HEK293 (cell line): ENCODE results near the gene IFFO2.
A peak's percentile ranks its signal among the peaks of the same experiment; 100 is the strongest.

Source experiments
- KLF1 ChIP-seq: fragments of 450-650 bp; formaldehyde crosslinking; IDR thresholded peaks from 2 replicates; pipeline ENCODE4 v1.5.1; 2016; ENCODE audit warnings: missing biosample characterization, missing genetic modification characterization
- MZF1 ChIP-seq: fragments of 450-650 bp; formaldehyde crosslinking; IDR thresholded peaks from 2 replicates; pipeline ENCODE4 v1.5.1; 2017; ENCODE audit warnings: missing biosample characterization, missing genetic modification characterization, borderline replicate concordance
- PRDM2 ChIP-seq: fragments of 450-650 bp; formaldehyde crosslinking; IDR thresholded peaks from 2 replicates; pipeline ENCODE4 v1.5.1; 2016; ENCODE audit warnings: missing biosample characterization, missing genetic modification characterization, borderline replicate concordance
- SETDB1 ChIP-seq: IDR thresholded peaks from one replicate; pipeline ENCODE4 v1.6.1; 2017; ENCODE audit warnings: mild to moderate bottlenecking, low read length, moderate library complexity, mixed read lengths; ENCODE audit not compliant: insufficient read length
- ZBTB1 ChIP-seq: fragments of 450-650 bp; formaldehyde crosslinking; IDR thresholded peaks from 2 replicates; pipeline ENCODE4 v1.5.1; 2016; ENCODE audit warnings: missing biosample characterization, missing genetic modification characterization
- ZBTB7A ChIP-seq: fragments of 450-650 bp; formaldehyde crosslinking; IDR thresholded peaks from 2 replicates; pipeline ENCODE4 v1.5.1; 2016; ENCODE audit warnings: low read depth, missing biosample characterization, missing genetic modification characterization
- ZFP69B ChIP-seq: fragments of 450-650 bp; formaldehyde crosslinking; IDR thresholded peaks from 2 replicates; pipeline ENCODE4 v1.5.1; 2016; ENCODE audit warnings: missing biosample characterization, missing genetic modification characterization
- ZIC2 ChIP-seq: fragments of 450-650 bp; formaldehyde crosslinking; IDR thresholded peaks from 2 replicates; pipeline ENCODE4 v1.5.1; 2016; ENCODE audit warnings: missing biosample characterization, missing genetic modification characterization
- ZNF19 ChIP-seq: fragments of 450-650 bp; formaldehyde crosslinking; IDR thresholded peaks from 2 replicates; pipeline ENCODE4; 2016; ENCODE audit warnings: missing biosample characterization, missing genetic modification characterization, low read depth
- ZNF311 ChIP-seq: fragments of 450-650 bp; formaldehyde crosslinking; IDR thresholded peaks from 2 replicates; pipeline ENCODE4 v1.5.1; 2017; ENCODE audit warnings: missing biosample characterization, missing genetic modification characterization, borderline replicate concordance
- ZNF596 ChIP-seq: fragments of 450-650 bp; IDR thresholded peaks from 2 replicates; pipeline ENCODE4 v1.5.0; 2018; ENCODE audit warnings: missing biosample characterization, mild to moderate bottlenecking, missing genetic modification characterization, moderate library complexity
- ZNF791 ChIP-seq: fragments of 450-650 bp; formaldehyde crosslinking; IDR thresholded peaks from 2 replicates; pipeline ENCODE4 v1.5.1; 2016; ENCODE audit warnings: missing biosample characterization, missing genetic modification characterization
- ZSCAN5A ChIP-seq: fragments of 450-650 bp; formaldehyde crosslinking; IDR thresholded peaks from 2 replicates; pipeline ENCODE4 v1.5.1; 2016; ENCODE audit warnings: missing biosample characterization, missing genetic modification characterization
- TF ChIP-seq, protein P1 (sequence below): fragments of 450-650 bp; formaldehyde crosslinking; IDR thresholded peaks from 2 replicates; pipeline ENCODE4 v1.5.1; 2016; ENCODE audit warnings: missing biosample characterization, missing genetic modification characterization
- TF ChIP-seq, protein P2 (sequence below): fragments of 450-650 bp; formaldehyde crosslinking; IDR thresholded peaks from 2 replicates; pipeline ENCODE4 v1.5.1; 2017; ENCODE audit warnings: missing biosample characterization, missing genetic modification characterization

The IFFO2 gene

DNA sequence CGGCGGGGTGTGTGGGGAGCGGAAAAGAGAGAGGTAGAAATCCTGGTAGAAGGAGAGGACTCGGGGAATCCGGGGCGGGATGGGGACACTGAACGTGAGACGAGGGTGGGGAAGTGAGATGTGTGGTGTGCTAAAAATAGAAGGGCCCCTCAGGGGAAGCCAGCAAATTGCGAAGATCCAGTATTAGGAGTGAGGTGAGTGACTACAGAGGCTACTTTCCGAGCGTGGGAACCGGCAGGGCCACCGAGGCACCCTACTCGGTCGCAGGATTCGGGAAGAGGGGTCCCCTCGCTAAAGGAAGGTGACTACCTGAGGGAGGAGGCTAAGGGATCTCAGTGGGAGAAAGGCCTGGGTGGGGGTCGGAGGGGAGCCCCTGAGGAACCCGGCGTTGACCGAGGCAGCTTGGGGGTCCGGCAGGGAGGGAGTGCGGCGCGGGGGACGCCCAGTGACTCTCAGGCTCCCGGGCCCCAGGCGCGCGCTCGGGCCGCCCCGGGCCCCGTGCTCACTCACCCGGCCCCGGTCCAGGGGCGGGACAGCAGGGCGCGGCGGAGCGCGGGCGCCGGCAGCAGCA, 54.4 kb downstream of the IFFO2 start (continued):
- TF ChIP-seq ZSCAN5A (tag by site-specific recombination) (no peak), KLF1 (0 out of 2 replicates have a peak, but pooled peaks have one; percentile 17), ZNF596 (tag by site-specific recombination) (no peak), ZIC2 (peak; percentile 15; the same call in 1 of the 2 replicates), ZNF311 (no peak), MZF1 (tag by site-specific recombination) (no peak), ZFP69B (peak; percentile 17; the same call in 1 of the 2 replicates), SETDB1 (no peak), ZNF791 (tag by site-specific recombination) (no peak), ZNF19 (tag by site-specific recombination) (no peak), ZBTB1 (tag by site-specific recombination) (no peak), ZBTB7A (tag by site-specific recombination) (no peak), PRDM2 (tag by site-specific recombination) (no peak)
- TF ChIP-seq, protein P1, sequence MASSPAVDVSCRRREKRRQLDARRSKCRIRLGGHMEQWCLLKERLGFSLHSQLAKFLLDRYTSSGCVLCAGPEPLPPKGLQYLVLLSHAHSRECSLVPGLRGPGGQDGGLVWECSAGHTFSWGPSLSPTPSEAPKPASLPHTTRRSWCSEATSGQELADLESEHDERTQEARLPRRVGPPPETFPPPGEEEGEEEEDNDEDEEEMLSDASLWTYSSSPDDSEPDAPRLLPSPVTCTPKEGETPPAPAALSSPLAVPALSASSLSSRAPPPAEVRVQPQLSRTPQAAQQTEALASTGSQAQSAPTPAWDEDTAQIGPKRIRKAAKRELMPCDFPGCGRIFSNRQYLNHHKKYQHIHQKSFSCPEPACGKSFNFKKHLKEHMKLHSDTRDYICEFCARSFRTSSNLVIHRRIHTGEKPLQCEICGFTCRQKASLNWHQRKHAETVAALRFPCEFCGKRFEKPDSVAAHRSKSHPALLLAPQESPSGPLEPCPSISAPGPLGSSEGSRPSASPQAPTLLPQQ (tag by site-specific recombination), result 0 out of 2 replicates have a peak, but pooled peaks have one; percentile 29
- TF ChIP-seq, protein P2, sequence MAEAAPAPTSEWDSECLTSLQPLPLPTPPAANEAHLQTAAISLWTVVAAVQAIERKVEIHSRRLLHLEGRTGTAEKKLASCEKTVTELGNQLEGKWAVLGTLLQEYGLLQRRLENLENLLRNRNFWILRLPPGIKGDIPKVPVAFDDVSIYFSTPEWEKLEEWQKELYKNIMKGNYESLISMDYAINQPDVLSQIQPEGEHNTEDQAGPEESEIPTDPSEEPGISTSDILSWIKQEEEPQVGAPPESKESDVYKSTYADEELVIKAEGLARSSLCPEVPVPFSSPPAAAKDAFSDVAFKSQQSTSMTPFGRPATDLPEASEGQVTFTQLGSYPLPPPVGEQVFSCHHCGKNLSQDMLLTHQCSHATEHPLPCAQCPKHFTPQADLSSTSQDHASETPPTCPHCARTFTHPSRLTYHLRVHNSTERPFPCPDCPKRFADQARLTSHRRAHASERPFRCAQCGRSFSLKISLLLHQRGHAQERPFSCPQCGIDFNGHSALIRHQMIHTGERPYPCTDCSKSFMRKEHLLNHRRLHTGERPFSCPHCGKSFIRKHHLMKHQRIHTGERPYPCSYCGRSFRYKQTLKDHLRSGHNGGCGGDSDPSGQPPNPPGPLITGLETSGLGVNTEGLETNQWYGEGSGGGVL (tag by site-specific recombination), result peak; percentile 37; the same call in 1 of the 2 replicates
